Activated naive CD8-positive, alpha-beta T cell treated with anti-CD3 and anti-CD28 coated beads, Interleukin-2, amount 50 U/mL, for 24 hours (primary cell): Measurements from ENCODE around the gene FOXD4L6.
A peak's percentile ranks its signal among the peaks of the same experiment; 100 is the strongest.
"Not testable (repeated sequence)": the region's sequence is repeated elsewhere in the genome, so short reads cannot be mapped to it uniquely, and the experiment has no call there.

Source experiments
- ATAC-seq: fragments of 150-1000 bp; cut with Tn5 transposase; one replicate; pipeline ENCODE4 v1.10.0; 2021
- DNase-seq: peaks from one replicate; pipeline ENCODE4 v3.0.0; 2021
- H3K27ac Mint-ChIP-seq: one replicate; pipeline ENCODE4 v1.8.0; 2021; ENCODE audit warnings: mild to moderate bottlenecking, mixed read lengths
- H3K27me3 Mint-ChIP-seq: one replicate; pipeline ENCODE4 v1.8.0; 2021; ENCODE audit warnings: mixed read lengths
- H3K36me3 Mint-ChIP-seq: one replicate; pipeline ENCODE4 v1.8.0; 2021; ENCODE audit warnings: low read depth, mixed read lengths
- H3K4me1 Mint-ChIP-seq: one replicate; pipeline ENCODE4 v1.8.0; 2021; ENCODE audit warnings: mixed read lengths
- H3K4me3 Mint-ChIP-seq: one replicate; pipeline ENCODE4 v1.8.0; 2021; ENCODE audit warnings: mild to moderate bottlenecking, moderate library complexity, mixed read lengths
- H3K9me3 Mint-ChIP-seq: one replicate; pipeline ENCODE4 v1.8.0; 2021; ENCODE audit warnings: mixed read lengths

FOXD4L6 gene

GRCh38 chr9:41128581-41128980 is at the start of gene FOXD4L6:
Gene FOXD4L6 (minus strand): TSS chr9:41128681. CDS start chr9:41128383, 298 bp downstream.
- not testable (repeated sequence) for H3K36me3 Mint-ChIP-seq, DNase-seq, H3K27me3 Mint-ChIP-seq, H3K4me1 Mint-ChIP-seq, ATAC-seq, H3K4me3 Mint-ChIP-seq, H3K27ac Mint-ChIP-seq, H3K9me3 Mint-ChIP-seq

GRCh38 chr9:41174994-41175393 is 46.5 kb upstream of the FOXD4L6 start:
- H3K36me3 Mint-ChIP-seq, H3K27ac Mint-ChIP-seq, ATAC-seq, H3K27me3 Mint-ChIP-seq, H3K4me3 Mint-ChIP-seq, H3K9me3 Mint-ChIP-seq, DNase-seq, H3K4me1 Mint-ChIP-seq: not testable (repeated sequence)

GRCh38 chr9:41150116-41150515 is 21.6 kb upstream of the FOXD4L6 start:
- H3K27me3 Mint-ChIP-seq, H3K4me3 Mint-ChIP-seq, H3K27ac Mint-ChIP-seq, H3K9me3 Mint-ChIP-seq, H3K4me1 Mint-ChIP-seq, H3K36me3 Mint-ChIP-seq, ATAC-seq, DNase-seq: not testable (repeated sequence)

GRCh38 chr9:41141878-41142277 is 13.4 kb upstream of the FOXD4L6 start:
- not testable (repeated sequence) for H3K4me1 Mint-ChIP-seq, H3K9me3 Mint-ChIP-seq, H3K36me3 Mint-ChIP-seq, DNase-seq, ATAC-seq, H3K27ac Mint-ChIP-seq, H3K4me3 Mint-ChIP-seq, H3K27me3 Mint-ChIP-seq

GRCh38 chr9:41126746-41127446 is 1.6 kb downstream of the FOXD4L6 start:
- ATAC-seq, H3K4me3 Mint-ChIP-seq, H3K4me1 Mint-ChIP-seq, H3K27ac Mint-ChIP-seq, H3K36me3 Mint-ChIP-seq, H3K9me3 Mint-ChIP-seq, DNase-seq, H3K27me3 Mint-ChIP-seq: not testable (repeated sequence)

- not testable (repeated sequence) for DNase-seq, H3K27ac Mint-ChIP-seq, H3K27me3 Mint-ChIP-seq, H3K4me1 Mint-ChIP-seq, ATAC-seq, H3K9me3 Mint-ChIP-seq, H3K36me3 Mint-ChIP-seq, H3K4me3 Mint-ChIP-seq
These were observed 2.5 kb downstream of the FOXD4L6 start for GRCh38 chr9:41125936-41126335.

- H3K4me3 Mint-ChIP-seq, H3K4me1 Mint-ChIP-seq, H3K9me3 Mint-ChIP-seq, H3K27ac Mint-ChIP-seq, ATAC-seq, DNase-seq, H3K36me3 Mint-ChIP-seq, H3K27me3 Mint-ChIP-seq: not testable (repeated sequence)
These were observed 3.3 kb downstream of the FOXD4L6 start for GRCh38 chr9:41125109-41125658.

- H3K4me1 Mint-ChIP-seq, H3K27me3 Mint-ChIP-seq: not testable (repeated sequence)
These were observed 4.0 kb downstream of the FOXD4L6 start for GRCh38 chr9:41124250-41125108.

GRCh38 chr9:41123812-41124211 is 4.7 kb downstream of the FOXD4L6 start:
- not testable (repeated sequence) for H3K4me1 Mint-ChIP-seq, H3K4me3 Mint-ChIP-seq, H3K36me3 Mint-ChIP-seq, H3K9me3 Mint-ChIP-seq, ATAC-seq, H3K27me3 Mint-ChIP-seq, H3K27ac Mint-ChIP-seq, DNase-seq

More at GRCh38 chr9:41124250-41125108, 4.0 kb downstream of the FOXD4L6 start:
- H3K4me3 Mint-ChIP-seq, H3K27ac Mint-ChIP-seq, H3K36me3 Mint-ChIP-seq, ATAC-seq, H3K9me3 Mint-ChIP-seq, DNase-seq: not testable (repeated sequence)

GRCh38 chr9:41123396-41123795 is 5.1 kb downstream of the FOXD4L6 start:
- H3K27ac Mint-ChIP-seq, H3K36me3 Mint-ChIP-seq, H3K4me1 Mint-ChIP-seq, ATAC-seq, H3K9me3 Mint-ChIP-seq, H3K27me3 Mint-ChIP-seq, H3K4me3 Mint-ChIP-seq, DNase-seq: not testable (repeated sequence)

- DNase-seq, ATAC-seq, H3K36me3 Mint-ChIP-seq, H3K4me1 Mint-ChIP-seq, H3K4me3 Mint-ChIP-seq, H3K27me3 Mint-ChIP-seq, H3K9me3 Mint-ChIP-seq, H3K27ac Mint-ChIP-seq: not testable (repeated sequence)
These were observed 7.8 kb downstream of the FOXD4L6 start for GRCh38 chr9:41120696-41121095.

GRCh38 chr9:41119719-41120118 is 8.8 kb downstream of the FOXD4L6 start:
- H3K27ac Mint-ChIP-seq, H3K4me3 Mint-ChIP-seq, DNase-seq, H3K9me3 Mint-ChIP-seq, H3K36me3 Mint-ChIP-seq, H3K27me3 Mint-ChIP-seq, H3K4me1 Mint-ChIP-seq, ATAC-seq: not testable (repeated sequence)

GRCh38 chr9:41119311-41119710 is 9.2 kb downstream of the FOXD4L6 start:
- not testable (repeated sequence) for H3K4me1 Mint-ChIP-seq, H3K9me3 Mint-ChIP-seq, H3K4me3 Mint-ChIP-seq, H3K36me3 Mint-ChIP-seq, H3K27ac Mint-ChIP-seq, DNase-seq, H3K27me3 Mint-ChIP-seq
- peak; percentile 46 for ATAC-seq

- H3K36me3 Mint-ChIP-seq, H3K27me3 Mint-ChIP-seq, ATAC-seq, H3K4me3 Mint-ChIP-seq, DNase-seq, H3K27ac Mint-ChIP-seq, H3K4me1 Mint-ChIP-seq, H3K9me3 Mint-ChIP-seq: not testable (repeated sequence)
These were observed 15.1 kb downstream of the FOXD4L6 start for GRCh38 chr9:41113348-41113747.

- not testable (repeated sequence) for H3K27me3 Mint-ChIP-seq, H3K9me3 Mint-ChIP-seq, H3K4me3 Mint-ChIP-seq, DNase-seq, ATAC-seq, H3K27ac Mint-ChIP-seq, H3K4me1 Mint-ChIP-seq, H3K36me3 Mint-ChIP-seq
These were observed 17.1 kb downstream of the FOXD4L6 start for GRCh38 chr9:41111414-41111813.
